CD4-positive, alpha-beta T cell treated with Interleukin-21 for 1 hour (primary cell): ENCODE measurements around the gene PDK4.
"Not testable (repeated sequence)": the region's sequence is repeated elsewhere in the genome, so short reads cannot be mapped to it uniquely, and the experiment has no call there.

Experiments used
- DNase-seq: peaks from one replicate; pipeline ENCODE4 v3.0.0-alpha.2; 2020

PDK4 gene

GRCh38 chr7:95596198-95597063, at the start of gene PDK4:
Gene PDK4 (minus strand): TSS chr7:95596516. CDS start chr7:95596293, 223 bp downstream.
- DNase-seq = no peak

GRCh38 chr7:95642173-95642572, 45.9 kb upstream of the PDK4 start:
- DNase-seq = no peak

- DNase-seq = no peak
Observed at GRCh38 chr7:95636140-95636940, 40.0 kb upstream of the PDK4 start.

- no peak for DNase-seq
Observed at GRCh38 chr7:95632609-95633008, 36.3 kb upstream of the PDK4 start.

- no peak for DNase-seq
Observed at GRCh38 chr7:95631527-95631926, 35.2 kb upstream of the PDK4 start.

- DNase-seq = no peak
Observed at GRCh38 chr7:95630702-95631458, 34.6 kb upstream of the PDK4 start.

- DNase-seq = no peak
Observed at GRCh38 chr7:95628831-95629439, 32.6 kb upstream of the PDK4 start.

- DNase-seq = no peak
Observed at GRCh38 chr7:95623788-95624187, 27.5 kb upstream of the PDK4 start.

- no peak for DNase-seq
Observed at GRCh38 chr7:95622859-95623258, 26.5 kb upstream of the PDK4 start.

- no peak for DNase-seq
Observed at GRCh38 chr7:95622001-95622549, 25.8 kb upstream of the PDK4 start.

- no peak for DNase-seq
Observed at GRCh38 chr7:95621404-95621803, 25.1 kb upstream of the PDK4 start.

GRCh38 chr7:95620631-95621030, 24.3 kb upstream of the PDK4 start:
- DNase-seq = no peak

- DNase-seq = no peak
Observed at GRCh38 chr7:95619921-95620320, 23.6 kb upstream of the PDK4 start.

- no peak for DNase-seq
Observed at GRCh38 chr7:95619517-95619916, 23.2 kb upstream of the PDK4 start.

- DNase-seq = no peak
Observed at GRCh38 chr7:95614442-95614940, 18.2 kb upstream of the PDK4 start.

- no peak for DNase-seq
Observed at GRCh38 chr7:95611224-95611623, 14.9 kb upstream of the PDK4 start.

GRCh38 chr7:95609277-95609971, 13.1 kb upstream of the PDK4 start:
- no peak for DNase-seq

GRCh38 chr7:95608359-95609173, 12.2 kb upstream of the PDK4 start:
- DNase-seq = no peak

GRCh38 chr7:95607561-95607960, 11.2 kb upstream of the PDK4 start:
- no peak for DNase-seq

- no peak for DNase-seq
Observed at GRCh38 chr7:95605275-95605674, 9.0 kb upstream of the PDK4 start.

- DNase-seq = not testable (repeated sequence)
Observed at GRCh38 chr7:95604811-95605210, 8.5 kb upstream of the PDK4 start.
